ENCODE results near the gene KRT31. TPM values are rescaled to one million over a fixed set of nuclear protein-coding genes. Genes with fewer than 3 reads are reported as not detected.

The KRT31 gene
- total and polyA plus RNA-seq, 2 of the 13 experiments (the other 11 are each of a cell fraction or from before 2014, with no cell fraction given): 0.05 TPM; not detected in 1

DNA sequence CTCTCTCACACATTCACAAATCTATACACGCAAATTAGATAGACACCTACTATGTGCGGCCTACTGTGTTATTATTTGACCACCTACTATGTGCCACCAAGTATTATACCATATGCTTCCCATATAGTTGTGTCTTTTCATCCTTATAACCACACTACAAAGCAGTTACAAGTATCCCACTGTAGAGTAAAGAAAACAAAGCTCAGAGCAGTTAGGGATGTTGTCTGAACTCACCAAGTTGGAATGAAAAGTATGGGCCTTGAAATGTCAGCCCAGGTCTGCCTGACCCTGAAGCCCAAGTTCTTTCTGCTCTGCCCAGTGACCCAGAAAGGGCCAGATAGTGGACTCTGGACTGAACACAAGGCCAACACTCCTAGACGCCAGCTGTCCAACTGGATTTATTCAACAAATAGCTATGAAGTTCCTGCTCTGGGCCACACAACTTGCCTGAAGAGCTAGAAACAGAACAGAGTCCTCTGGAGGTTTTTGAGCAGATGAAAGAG, 18.5 kb upstream of the KRT31 start (continued):
- TF ChIP-seq PHF5A (CRISPR knock-in tag; IDR thresholded peaks at IDR 0.05; ENCODE audit: low read depth, unreplicated experiment) (peak; percentile 57), CENPT (CRISPR knock-in tag; IDR thresholded peaks at IDR 0.05; ENCODE audit: low read depth) (no peak), TBL1XR1 (IDR thresholded peaks at IDR 0.05; ENCODE audit: borderline replicate concordance, low read length, partially characterized antibody) (peak; percentile 52), ZNF253 (CRISPR knock-in tag; IDR thresholded peaks at IDR 0.05; ENCODE audit: borderline replicate concordance) (no peak), SMAD3 (CRISPR knock-in tag; IDR thresholded peaks at IDR 0.05) (0 out of 2 replicates have a peak, but pooled peaks have one; percentile 43), ZFP36L2 (CRISPR knock-in tag; IDR thresholded peaks at IDR 0.05) (no peak), SOX13 (IDR thresholded peaks at IDR 0.05) (no peak), SOX13 (CRISPR knock-in tag; conservative IDR thresholded peaks at IDR 0.05 in 1 of 2, IDR thresholded peaks at IDR 0.05 in 1 of 2) (peak in 1 of 2 experiments; percentile 78; a peak in 2 of 4 replicates), ZNF563 (CRISPR knock-in tag; IDR thresholded peaks at IDR 0.05) (peak; percentile 52; the same call in 1 of the 2 replicates), ZNF792 (CRISPR knock-in tag; IDR thresholded peaks at IDR 0.05) (peak; percentile 60; the same call in 1 of the 2 replicates), THAP11 (CRISPR knock-in tag; IDR thresholded peaks at IDR 0.05) (0 out of 2 replicates have a peak, but pooled peaks have one; percentile 51), SIX1 (CRISPR knock-in tag; IDR thresholded peaks at IDR 0.05; ENCODE audit: borderline replicate concordance) (no peak), HNF4G (IDR thresholded peaks at IDR 0.05; ENCODE audit: borderline replicate concordance, low read depth, low read length) (peak; percentile 81), HNF4G (CRISPR knock-in tag; IDR thresholded peaks at IDR 0.05; ENCODE audit: borderline replicate concordance, low read depth) (peak; percentile 90; the same call in 1 of the 2 replicates), KDM6A (CRISPR knock-in tag; IDR thresholded peaks at IDR 0.05; ENCODE audit: low read depth) (peak; percentile 66; the same call in 1 of the 2 replicates), IRX3 (CRISPR knock-in tag; IDR thresholded peaks at IDR 0.05; ENCODE audit: borderline replicate concordance, low read depth) (no peak), YEATS2 (CRISPR knock-in tag; IDR thresholded peaks at IDR 0.05; ENCODE audit: borderline replicate concordance) (peak; percentile 29; the same call in 1 of the 2 replicates), FOXJ3 (CRISPR knock-in tag; IDR thresholded peaks at IDR 0.05; ENCODE audit: borderline replicate concordance) (peak; percentile 47; the same call in 1 of the 2 replicates)
- TF ChIP-seq, protein P1, sequence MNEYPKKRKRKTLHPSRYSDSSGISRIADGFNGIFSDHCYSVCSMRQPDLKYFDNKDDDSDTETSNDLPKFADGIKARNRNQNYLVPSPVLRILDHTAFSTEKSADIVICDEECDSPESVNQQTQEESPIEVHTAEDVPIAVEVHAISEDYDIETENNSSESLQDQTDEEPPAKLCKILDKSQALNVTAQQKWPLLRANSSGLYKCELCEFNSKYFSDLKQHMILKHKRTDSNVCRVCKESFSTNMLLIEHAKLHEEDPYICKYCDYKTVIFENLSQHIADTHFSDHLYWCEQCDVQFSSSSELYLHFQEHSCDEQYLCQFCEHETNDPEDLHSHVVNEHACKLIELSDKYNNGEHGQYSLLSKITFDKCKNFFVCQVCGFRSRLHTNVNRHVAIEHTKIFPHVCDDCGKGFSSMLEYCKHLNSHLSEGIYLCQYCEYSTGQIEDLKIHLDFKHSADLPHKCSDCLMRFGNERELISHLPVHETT (CRISPR knock-in tag; conservative IDR thresholded peaks at IDR 0.05): 0 out of 2 replicates have a peak, but pooled peaks have one; percentile 46
- TF ChIP-seq, protein P2, sequence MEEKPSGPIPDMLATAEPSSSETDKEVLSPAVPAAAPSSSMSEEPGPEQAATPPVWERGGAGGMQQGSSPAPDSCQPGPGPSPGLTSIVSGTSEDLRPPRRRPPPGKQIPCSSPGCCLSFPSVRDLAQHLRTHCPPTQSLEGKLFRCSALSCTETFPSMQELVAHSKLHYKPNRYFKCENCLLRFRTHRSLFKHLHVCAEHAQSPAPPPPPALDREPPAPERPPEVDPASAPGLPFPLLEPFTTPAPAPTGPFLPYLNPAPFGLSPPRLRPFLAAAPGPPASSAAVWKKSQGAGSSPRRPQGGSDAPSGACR (CRISPR knock-in tag; IDR thresholded peaks at IDR 0.05): 0 out of 2 replicates have a peak, but pooled peaks have one; percentile 80
- TF ChIP-seq, protein P3, sequence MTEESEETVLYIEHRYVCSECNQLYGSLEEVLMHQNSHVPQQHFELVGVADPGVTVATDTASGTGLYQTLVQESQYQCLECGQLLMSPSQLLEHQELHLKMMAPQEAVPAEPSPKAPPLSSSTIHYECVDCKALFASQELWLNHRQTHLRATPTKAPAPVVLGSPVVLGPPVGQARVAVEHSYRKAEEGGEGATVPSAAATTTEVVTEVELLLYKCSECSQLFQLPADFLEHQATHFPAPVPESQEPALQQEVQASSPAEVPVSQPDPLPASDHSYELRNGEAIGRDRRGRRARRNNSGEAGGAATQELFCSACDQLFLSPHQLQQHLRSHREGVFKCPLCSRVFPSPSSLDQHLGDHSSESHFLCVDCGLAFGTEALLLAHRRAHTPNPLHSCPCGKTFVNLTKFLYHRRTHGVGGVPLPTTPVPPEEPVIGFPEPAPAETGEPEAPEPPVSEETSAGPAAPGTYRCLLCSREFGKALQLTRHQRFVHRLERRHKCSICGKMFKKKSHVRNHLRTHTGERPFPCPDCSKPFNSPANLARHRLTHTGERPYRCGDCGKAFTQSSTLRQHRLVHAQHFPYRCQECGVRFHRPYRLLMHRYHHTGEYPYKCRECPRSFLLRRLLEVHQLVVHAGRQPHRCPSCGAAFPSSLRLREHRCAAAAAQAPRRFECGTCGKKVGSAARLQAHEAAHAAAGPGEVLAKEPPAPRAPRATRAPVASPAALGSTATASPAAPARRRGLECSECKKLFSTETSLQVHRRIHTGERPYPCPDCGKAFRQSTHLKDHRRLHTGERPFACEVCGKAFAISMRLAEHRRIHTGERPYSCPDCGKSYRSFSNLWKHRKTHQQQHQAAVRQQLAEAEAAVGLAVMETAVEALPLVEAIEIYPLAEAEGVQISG (CRISPR knock-in tag; IDR thresholded peaks at IDR 0.05): peak; percentile 43
- TF ChIP-seq, protein P4, sequence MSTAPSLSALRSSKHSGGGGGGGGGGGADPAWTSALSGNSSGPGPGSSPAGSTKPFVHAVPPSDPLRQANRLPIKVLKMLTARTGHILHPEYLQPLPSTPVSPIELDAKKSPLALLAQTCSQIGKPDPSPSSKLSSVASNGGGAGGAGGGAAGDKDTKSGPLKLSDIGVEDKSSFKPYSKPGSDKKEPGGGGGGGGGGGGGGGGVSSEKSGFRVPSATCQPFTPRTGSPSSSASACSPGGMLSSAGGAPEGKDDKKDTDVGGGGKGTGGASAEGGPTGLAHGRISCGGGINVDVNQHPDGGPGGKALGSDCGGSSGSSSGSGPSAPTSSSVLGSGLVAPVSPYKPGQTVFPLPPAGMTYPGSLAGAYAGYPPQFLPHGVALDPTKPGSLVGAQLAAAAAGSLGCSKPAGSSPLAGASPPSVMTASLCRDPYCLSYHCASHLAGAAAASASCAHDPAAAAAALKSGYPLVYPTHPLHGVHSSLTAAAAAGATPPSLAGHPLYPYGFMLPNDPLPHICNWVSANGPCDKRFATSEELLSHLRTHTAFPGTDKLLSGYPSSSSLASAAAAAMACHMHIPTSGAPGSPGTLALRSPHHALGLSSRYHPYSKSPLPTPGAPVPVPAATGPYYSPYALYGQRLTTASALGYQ (CRISPR knock-in tag; IDR thresholded peaks at IDR 0.05): 0 out of 2 replicates have a peak, but pooled peaks have one; percentile 48
